OCI-LY7 (cell line): ENCODE measurements around the gene HOXC6. TPM values are rescaled to one million over a fixed set of nuclear protein-coding genes. Genes with fewer than 3 reads are reported as not detected.

Experiments
- BruUV-seq: library from RNA; stranded (reverse); fragments of 400-500 nt; replicated peaks from 2 replicates; lab custom pipeline; 2021; lab: Mats Ljungman, UMichigan
- CTCF ChIA-PET: fragments of 300-600 bp; sonication (Branson Sonifier 250); formaldehyde crosslinking; loops from one replicate; lab custom pipeline; 2022; ENCODE audit warnings: antibody characterized with exemption; ENCODE audit not compliant: unreplicated experiment; lab: Charles Lee
- POLR2A ChIA-PET: fragments of 300-600 bp; sonication (Branson Sonifier 250); formaldehyde crosslinking; loops from one replicate; lab custom pipeline; 2022; ENCODE audit warnings: antibody characterized with exemption; lab: Charles Lee
- DNase-seq: peaks from one replicate; pipeline ENCODE4 v3.0.0-alpha.2; 2015; ENCODE audit warnings: low spot score
- H2AFZ ChIP-seq: fragments of 200-600 bp; sonication (generic), shearing (Covaris generic); 2 replicates; pipeline ENCODE4 v1.6.1; 2014; ENCODE audit warnings: mild to moderate bottlenecking, antibody characterized with exemption, low read length, moderate library complexity
- H3K27ac ChIP-seq: fragments of 200-600 bp; sonication (generic); 2 replicates; pipeline ENCODE4 v1.5.1; 2014; ENCODE audit warnings: mixed run types, low read depth, mild to moderate bottlenecking, moderate library complexity, low read length, inconsistent platforms; ENCODE audit not compliant: poor library complexity, severe bottlenecking
- H3K36me3 ChIP-seq: fragments of 200-600 bp; sonication (generic); 2 replicates; pipeline ENCODE4 v1.6.1; 2014; ENCODE audit warnings: mild to moderate bottlenecking, antibody characterized with exemption, low read length, moderate library complexity, mixed read lengths; ENCODE audit not compliant: insufficient read depth
- H3K4me1 ChIP-seq: fragments of 200-600 bp; sonication (generic); 2 replicates; pipeline ENCODE4 v1.5.1; 2014; ENCODE audit warnings: mild to moderate bottlenecking, low read length; ENCODE audit not compliant: insufficient read depth, poor library complexity, severe bottlenecking
- H3K4me2 ChIP-seq: fragments of 200-600 bp; sonication (generic); 2 replicates; pipeline ENCODE4 v1.6.1; 2014; ENCODE audit warnings: mild to moderate bottlenecking, low read length
- H3K4me3 ChIP-seq: fragments of 200-600 bp; sonication (generic); 2 replicates; pipeline ENCODE4 v1.5.1; 2014; ENCODE audit warnings: mild to moderate bottlenecking, low read depth, low read length; ENCODE audit not compliant: poor library complexity, severe bottlenecking
- H3K79me2 ChIP-seq: fragments of 200-600 bp; sonication (generic); 2 replicates; pipeline ENCODE4 v1.6.1; 2016; ENCODE audit warnings: low read depth, mild to moderate bottlenecking, low read length, moderate library complexity, mixed read lengths; ENCODE audit not compliant: insufficient read depth
- H3K9me2 ChIP-seq: fragments of 200-600 bp; sonication (generic); 2 replicates; pipeline ENCODE4 v1.6.1; 2016; ENCODE audit warnings: mild to moderate bottlenecking, low read length, mixed read lengths; ENCODE audit not compliant: insufficient read depth
- H3K9me3 ChIP-seq: fragments of 200-600 bp; sonication (generic); 2 replicates; pipeline ENCODE4 v1.6.1; 2014; ENCODE audit warnings: mild to moderate bottlenecking, mixed run types, low read length, mixed read lengths
- H4K20me1 ChIP-seq: fragments of 200-600 bp; sonication (generic); 2 replicates; pipeline ENCODE4 v1.6.1; 2014; ENCODE audit warnings: mild to moderate bottlenecking, antibody characterized with exemption, low read length, moderate library complexity, mixed read lengths; ENCODE audit not compliant: insufficient read depth
- CTCF ChIP-seq: fragments of 200-600 bp; sonication (generic); conservative IDR thresholded peaks from 2 replicates; pipeline ENCODE4 v1.5.1; 2014; ENCODE audit warnings: mild to moderate bottlenecking, antibody characterized with exemption, low read length, moderate library complexity, mixed read lengths
- EZH2phosphoT487 ChIP-seq: fragments of 200-600 bp; sonication (generic); IDR thresholded peaks from 2 replicates; pipeline ENCODE4 v1.6.1; 2018; ENCODE audit warnings: low read depth, borderline replicate concordance, mild to moderate bottlenecking, mixed run types, antibody characterized with exemption, low read length, moderate library complexity, mixed read lengths
- intact Hi-C: fragments of 100-400 bp; cut with micrococcal nuclease; formaldehyde crosslinking; loops from one replicate; pipeline ENCODE4 v1.10.0; 2022; ENCODE audit not compliant: unreplicated experiment
- total RNA-seq, 2 experiments: library from RNA; depleted of rRNA in 1 of 2; stranded (reverse); fragments of >200 nt in 1 of 2; shearing (Covaris generic) in 1 of 2; gene quantifications; 2 replicates each; pipeline ENCODE4 v1.2.3, GENCODE V29; 2014 to 2022

The HOXC6 gene
- total RNA-seq, 2 experiments from 2014 or later: 0.92 to 2.7 TPM

DNA sequence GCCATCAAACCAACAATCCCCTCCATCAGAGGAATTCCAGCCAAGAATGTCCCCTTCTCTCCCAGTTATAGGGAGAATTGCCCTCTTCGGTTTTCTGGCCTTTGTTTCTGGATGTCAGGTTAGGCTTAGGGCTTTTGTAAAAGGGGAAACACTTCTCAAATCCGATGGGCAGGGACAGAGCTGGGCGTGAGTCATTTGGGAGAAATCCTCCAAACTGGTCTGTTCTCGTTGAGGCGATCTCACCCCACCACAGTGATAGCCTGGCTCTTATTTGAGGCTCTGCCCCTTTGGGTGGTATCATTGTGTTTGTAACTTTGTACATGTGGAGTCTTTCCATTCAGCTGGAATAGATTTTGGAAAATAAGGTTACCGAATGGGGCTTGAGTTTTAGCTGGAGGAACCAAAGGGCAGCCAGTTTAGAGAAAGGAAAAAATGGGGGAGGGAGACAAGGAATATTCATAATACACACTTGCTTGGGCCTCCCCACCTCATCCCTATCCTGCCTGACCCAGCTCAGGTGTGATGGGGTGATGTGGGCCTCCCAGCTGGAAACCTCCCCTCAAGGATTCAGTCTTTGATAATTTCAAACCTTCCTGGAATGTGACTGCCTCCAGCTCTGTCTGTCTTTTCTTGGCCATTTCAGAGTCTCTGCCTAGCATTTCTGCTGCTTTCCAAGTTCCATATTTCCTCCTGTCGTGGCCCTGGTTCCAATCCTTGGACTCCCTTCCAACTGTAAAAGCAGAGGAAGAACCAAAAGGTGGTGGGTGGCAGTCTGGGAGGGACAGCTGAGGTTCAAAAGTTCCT lies 32.9 kb downstream of the HOXC6 start:
- DNase-seq: no peak
- POLR2A ChIA-PET: no interaction called here
- no TSS peak for BruUV-seq

DNA sequence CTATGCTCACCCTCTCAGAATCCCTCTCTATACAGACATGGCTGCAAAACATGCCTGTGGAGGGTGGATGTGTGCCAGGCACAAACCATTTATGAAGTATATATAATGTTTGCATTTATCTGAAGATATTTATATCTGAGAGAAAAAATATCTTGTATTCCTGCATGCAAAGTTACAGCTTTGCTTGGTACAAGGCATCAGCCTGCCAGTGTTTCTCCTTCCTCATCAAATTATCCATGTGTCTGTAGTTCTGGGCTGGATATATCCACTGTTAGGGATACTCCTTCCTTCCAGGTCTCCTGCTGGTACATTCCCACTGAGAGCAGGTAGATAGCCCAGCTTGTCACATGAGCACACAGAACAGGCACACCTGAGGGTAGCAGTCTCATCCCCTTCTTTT lies 37.4 kb downstream of the HOXC6 start:
- Histone ChIP-seq H3K4me3 (no peak overlapping the region), H3K36me3 (no peaks in the 10 kb centered on the region), H2AFZ (no peak overlapping the region), H3K27ac (no peak overlapping the region), H3K79me2 (no peaks in the 10 kb centered on the region), H3K9me3 (no peaks in the 10 kb centered on the region), H3K9me2 (no peaks in the 10 kb centered on the region), H3K4me1 (no peaks in the 10 kb centered on the region), H3K4me2 (no peak overlapping the region), H4K20me1 (no peaks in the 10 kb centered on the region)
- no TSS peak for BruUV-seq
- intact Hi-C loops: no loop called here
- ChIA-PET POLR2A (interaction anchor here (0.6 kb wide), 1 partner anchor 59 kb away, joined by 3 read pairs; no protein-coding TSS in a partner anchor), CTCF (no interaction called here)
- TF ChIP-seq EZH2phosphoT487 (no peak), CTCF (no peak)
- no peak for DNase-seq

More for the DNA sequence above, 32.9 kb downstream of the HOXC6 start:
- no peak overlapping the region for H3K27ac ChIP-seq
- no peaks in the 10 kb centered on the region for H3K79me2 ChIP-seq
- H3K9me3 ChIP-seq: no peaks in the 10 kb centered on the region
- peaks cover 4% of the 10 kb centered on the region for H3K4me1 ChIP-seq
- no peaks in the 10 kb centered on the region for H3K9me2 ChIP-seq
- H3K4me2 ChIP-seq: no peak overlapping the region
- no peak for TF ChIP-seq EZH2phosphoT487
- no peak for TF ChIP-seq CTCF
- peaks cover 16% of the 10 kb centered on the region; the same call in 1 of the 2 replicates for H3K36me3 ChIP-seq
- CTCF ChIA-PET: no interaction called here
- H3K4me3 ChIP-seq: no peak overlapping the region
- no peaks in the 10 kb centered on the region for H4K20me1 ChIP-seq
- no peak overlapping the region for H2AFZ ChIP-seq
- intact Hi-C loops: no loop called here

DNA sequence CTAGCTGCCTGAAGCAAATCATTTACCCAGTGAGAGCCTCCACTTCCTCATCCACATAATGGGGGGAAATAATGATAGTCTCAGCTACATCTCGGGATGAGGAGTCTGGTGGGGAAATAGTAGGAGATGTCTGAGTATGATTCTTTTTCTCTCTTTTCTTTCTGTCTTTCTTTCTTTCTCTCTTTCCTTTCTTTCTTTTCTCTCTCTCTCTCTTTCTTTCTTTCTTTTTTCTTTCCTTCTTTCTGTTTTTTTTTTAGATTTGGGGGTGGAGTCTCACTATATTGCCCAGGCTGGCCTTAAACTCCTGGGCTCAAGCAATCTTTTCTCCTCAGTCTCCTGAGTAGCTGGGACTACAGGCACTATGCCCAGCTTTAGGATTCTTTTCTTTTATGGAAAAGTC lies 38.2 kb downstream of the HOXC6 start:
- no peak overlapping the region for H3K4me2 ChIP-seq
- no peaks in the 10 kb centered on the region for H3K36me3 ChIP-seq
- no peaks in the 10 kb centered on the region for H3K9me2 ChIP-seq
- no peaks in the 10 kb centered on the region for H3K4me1 ChIP-seq
- H3K27ac ChIP-seq: no peak overlapping the region
- H3K79me2 ChIP-seq: no peaks in the 10 kb centered on the region
- BruUV-seq: no TSS peak
- POLR2A ChIA-PET: no interaction called here
- TF ChIP-seq EZH2phosphoT487 (no peak), CTCF (no peak)
- H4K20me1 ChIP-seq: no peaks in the 10 kb centered on the region
- intact Hi-C loops: no loop called here
- H2AFZ ChIP-seq: no peak overlapping the region
- no peak for DNase-seq
- no peak overlapping the region for H3K4me3 ChIP-seq
- CTCF ChIA-PET: no interaction called here
- no peaks in the 10 kb centered on the region for H3K9me3 ChIP-seq
